Kidney tubule cell (primary cell): ENCODE measurements around the gene ZNF746.
A peak's percentile ranks its signal among the peaks of the same experiment; 100 is the strongest.
"Not testable (repeated sequence)": the region's sequence is repeated elsewhere in the genome, so short reads cannot be mapped to it uniquely, and the experiment has no call there.

Experiments
- DNase-seq: peaks from one replicate; pipeline ENCODE4 v3.0.0-alpha.2; 2018; ENCODE audit warnings: low spot score

Gene ZNF746

DNA sequence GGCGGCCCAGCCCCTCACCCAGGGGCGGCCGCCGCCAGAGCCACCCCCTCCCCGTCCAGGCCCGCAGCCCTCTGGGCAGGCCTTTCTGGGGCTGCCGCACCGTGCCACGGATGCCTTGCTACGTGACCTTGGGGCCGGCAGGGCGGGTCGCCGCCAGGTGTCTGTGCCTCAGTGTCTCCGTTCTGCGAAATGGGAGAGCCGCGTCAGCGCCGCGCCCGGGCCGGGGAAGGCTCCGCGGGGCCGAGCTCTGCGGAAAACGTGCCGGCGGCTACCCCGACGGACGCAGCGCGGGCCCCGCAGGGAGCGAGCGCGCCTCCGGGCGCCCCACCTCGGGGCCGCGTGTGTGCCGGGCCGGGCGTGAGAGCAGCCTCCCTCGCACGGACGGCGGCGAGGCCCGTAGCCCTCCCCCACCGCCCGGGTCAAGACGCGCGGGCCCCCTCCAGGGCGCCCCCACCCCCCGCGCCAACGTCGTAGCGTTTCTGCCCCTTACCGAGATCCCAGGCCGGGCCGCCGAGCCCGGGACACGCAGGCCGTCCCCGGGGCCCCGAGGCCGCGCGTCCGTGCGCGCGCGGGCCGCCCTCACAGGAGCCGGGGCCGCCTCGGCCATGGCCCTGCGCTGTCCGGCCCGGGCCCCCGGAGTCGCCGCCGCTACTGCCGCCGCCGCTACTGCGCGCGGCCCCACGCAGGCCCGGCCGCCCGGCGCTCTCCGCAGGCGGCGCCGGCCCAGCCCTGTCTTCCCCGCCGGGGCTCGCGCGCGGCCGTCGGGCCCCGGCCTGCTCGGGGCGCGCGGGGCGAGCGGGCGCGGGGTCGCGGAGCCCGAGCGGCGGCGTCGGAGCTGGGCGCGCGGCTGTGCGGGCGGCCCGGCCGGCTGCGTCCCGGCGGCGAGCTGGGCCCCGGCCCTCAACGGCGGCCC lies 37.8 kb downstream of the ZNF746 start:
- peak; percentile 36 for DNase-seq

DNA sequence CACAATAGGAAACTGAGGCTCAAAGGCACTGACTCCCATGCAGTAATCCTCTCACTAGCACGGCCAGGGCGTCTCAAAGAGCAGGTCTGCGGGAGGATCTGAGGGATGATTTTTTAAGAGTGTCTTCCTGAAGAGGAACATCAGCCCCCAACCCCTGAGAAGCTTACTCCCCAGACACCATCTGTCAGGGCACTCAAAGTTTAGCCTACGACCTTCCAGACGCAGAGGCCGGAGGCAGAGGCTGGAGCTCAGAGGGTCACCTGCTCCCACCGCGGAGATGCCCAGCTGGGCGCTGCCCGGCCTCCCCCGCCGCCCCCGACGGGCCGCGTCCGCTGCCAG lies 38.4 kb downstream of the ZNF746 start:
- no peak for DNase-seq

DNA sequence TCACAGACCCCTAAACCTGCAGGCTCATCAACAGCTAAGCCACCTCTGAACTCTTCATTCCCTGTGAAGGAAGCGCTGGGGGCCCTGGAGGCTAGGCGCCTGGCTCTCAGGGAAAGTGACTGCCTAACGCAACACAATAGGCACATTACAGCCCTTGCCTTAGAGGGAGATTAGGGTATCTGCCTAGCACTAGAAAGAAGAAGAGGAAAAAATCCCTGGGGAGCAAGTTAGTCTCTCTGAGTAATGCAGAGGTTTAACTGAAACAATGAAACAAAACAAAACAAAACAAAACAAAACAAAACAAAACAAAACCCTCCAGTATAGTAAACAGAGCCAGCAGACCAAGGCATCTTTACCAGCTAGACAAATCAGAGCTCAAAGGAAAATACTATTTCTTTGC lies 39.4 kb downstream of the ZNF746 start:
- no peak for DNase-seq

GRCh38 chr7:149457766-149458165 lies 39.8 kb downstream of the ZNF746 start:
- no peak for DNase-seq

DNA sequence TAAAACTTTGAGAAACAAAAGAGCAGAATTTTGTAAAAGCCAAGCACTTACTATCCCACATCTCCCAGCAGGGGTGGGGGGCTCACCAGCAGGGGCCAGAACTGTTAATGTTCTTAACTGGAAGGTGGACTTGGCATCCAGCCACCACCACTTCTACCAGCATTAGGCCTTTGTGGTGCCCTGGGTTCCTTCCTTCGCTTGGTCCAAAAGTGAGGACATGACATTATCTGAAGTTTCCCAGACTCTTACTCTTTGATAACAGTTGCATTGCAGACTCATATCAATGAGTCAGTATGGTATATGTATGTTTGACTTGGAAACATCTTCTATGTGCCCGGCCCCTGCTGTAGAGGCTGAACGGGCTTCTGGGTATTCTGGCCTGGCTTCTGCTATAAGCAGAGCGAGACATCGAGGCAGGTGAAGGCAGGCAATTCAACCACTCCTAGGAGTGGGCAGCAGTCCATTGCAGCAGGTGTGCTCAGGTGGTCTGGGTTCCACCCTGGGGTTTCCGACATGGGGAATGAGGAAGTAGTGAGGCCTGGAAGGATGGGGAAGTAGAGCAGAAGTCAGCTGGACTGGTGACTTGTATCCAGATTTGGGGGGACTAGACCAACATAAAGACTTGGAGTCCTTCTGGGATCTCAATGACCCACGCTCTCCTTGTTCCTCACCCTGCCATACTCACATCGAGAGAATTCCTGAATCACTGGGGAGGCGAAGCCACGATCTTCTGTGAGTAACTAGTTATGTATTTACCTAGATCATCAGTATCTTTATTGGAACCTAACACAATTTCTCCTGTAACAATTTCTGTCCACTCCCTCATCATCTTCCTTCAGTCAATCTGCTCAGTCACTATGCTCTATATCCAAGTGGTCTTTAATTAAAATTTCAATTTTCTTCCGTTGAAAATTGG lies 40.8 kb downstream of the ZNF746 start:
- DNase-seq, result peak; percentile 77

DNA sequence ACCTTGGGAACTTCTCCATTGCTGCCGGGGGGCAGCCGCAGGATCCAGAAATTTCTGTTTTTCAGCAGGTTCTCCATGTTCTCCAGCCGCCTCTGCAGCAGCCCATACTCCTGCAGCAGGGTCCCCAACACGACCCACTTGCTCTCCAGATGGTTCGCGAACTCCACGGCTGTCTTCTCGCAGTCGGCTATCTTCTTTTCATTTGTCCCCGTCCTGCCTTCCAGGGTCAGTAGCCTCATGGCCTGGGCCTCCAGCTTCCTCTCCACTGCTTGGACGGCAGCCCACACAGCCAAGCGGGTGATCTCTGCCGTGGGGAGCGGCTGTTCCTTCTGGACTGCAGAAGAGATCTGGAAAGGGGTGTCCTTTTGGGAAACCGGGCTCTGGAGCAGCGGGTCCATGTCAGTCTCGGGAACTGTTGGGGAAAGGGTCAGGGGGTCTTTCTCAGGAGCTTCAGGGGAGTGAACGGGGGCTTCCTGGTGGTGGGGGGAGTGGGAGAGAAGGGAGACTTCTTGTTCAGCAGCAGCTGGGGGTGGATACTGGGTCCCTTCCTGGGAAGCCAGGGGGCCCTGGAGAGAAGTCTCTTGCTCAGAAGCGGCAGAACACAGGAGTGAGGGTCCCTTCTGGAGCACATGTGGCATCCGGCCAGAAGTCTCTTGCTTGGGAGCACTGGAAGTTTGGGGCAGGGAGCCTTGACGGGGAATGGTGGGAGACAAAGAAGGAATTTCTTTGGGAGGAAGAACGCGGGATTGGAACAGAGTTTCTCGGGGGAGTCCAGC lies 42.2 kb downstream of the ZNF746 start:
- no peak for DNase-seq

- DNase-seq, result no peak
Observed at GRCh38 chr7:149454750-149455149, 42.9 kb downstream of the ZNF746 start.

GRCh38 chr7:149454006-149454405 lies 43.6 kb downstream of the ZNF746 start:
- DNase-seq, result no peak

GRCh38 chr7:149450821-149451220 lies 46.8 kb downstream of the ZNF746 start:
- DNase-seq, result no peak

- DNase-seq, result no peak
Observed at GRCh38 chr7:149449897-149450296, 47.7 kb downstream of the ZNF746 start.

DNA sequence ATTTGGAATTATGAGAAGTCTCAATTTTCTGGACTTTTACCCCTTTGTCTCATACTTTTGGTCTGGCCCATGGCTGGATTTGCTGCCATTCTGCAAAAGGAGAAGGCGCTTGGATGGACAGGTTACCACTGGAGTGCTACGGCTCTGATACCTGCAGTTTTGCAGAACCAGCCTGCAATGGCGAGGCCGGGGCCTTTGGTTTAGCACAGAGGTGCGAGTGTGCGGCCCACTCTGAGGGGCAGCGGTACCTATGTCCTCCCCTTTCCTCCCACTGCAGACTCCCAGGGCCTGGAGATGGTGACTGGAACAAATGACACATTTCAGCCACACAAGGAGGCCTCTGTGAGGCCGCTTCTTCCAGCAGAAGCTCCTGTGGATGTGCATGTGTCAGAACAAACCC lies 48.6 kb downstream of the ZNF746 start:
- no peak for DNase-seq

GRCh38 chr7:149446026-149446425 lies 51.6 kb downstream of the ZNF746 start:
- not testable (repeated sequence) for DNase-seq

DNA sequence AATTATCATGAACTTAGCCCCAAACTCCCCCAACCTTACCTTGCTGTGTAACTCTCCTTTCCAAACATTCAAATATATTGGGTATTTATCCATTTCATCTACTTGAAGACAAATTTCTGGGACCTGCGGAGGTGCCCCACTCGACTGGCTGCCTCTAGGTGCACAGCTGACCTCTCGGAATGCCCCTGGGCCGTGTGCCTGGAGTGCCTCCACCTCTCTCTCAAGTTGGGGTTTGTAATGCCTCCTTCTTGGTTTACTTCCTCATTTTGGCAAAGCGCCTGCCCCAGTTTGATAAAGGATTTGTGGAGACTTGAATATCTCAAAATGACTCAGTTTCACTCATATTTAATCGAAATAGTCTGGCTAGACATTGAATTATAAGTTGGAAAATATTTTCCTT lies 53.3 kb downstream of the ZNF746 start:
- no peak for DNase-seq

DNA sequence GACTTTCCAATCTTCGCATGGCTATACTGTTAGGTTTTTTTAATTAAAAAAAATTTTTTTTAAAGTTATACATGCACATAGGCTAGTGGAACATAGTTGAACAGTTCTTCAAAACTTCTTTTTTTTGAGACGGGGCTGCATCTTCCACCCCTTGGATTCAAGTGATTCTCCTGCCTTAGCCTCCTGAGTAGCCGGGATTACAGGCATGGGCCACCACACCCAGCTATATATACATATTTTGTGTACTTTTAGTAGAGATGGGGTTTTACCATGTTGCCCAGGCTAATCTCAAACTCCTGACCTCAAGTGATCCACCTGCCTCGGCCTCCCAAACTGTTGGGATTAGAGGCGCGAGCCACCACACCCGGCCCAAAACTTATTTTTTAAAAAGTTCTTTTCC lies 54.1 kb downstream of the ZNF746 start:
- no peak for DNase-seq

DNA sequence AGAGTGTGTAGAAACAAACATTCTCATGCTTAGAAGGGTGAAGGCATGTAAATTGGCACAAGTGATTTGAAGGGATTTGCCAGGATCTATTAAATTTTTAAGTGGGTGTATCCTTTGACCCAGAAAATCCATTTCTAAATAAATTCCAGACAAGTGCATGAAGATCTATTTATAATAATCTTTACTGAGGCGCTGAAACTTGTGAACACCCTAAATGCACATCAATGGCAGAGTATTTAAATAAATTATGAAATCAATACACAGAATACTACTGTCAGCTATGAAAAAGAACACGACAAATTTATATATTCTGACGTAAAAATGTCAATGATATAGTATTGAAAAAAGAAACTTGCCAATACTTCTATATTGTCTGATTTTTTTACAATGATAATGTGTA lies 54.7 kb downstream of the ZNF746 start:
- DNase-seq, result no peak

- no peak for DNase-seq
Observed at GRCh38 chr7:149440222-149440621, 57.4 kb downstream of the ZNF746 start.

- DNase-seq, result no peak
Observed at GRCh38 chr7:149436358-149436757, 61.3 kb downstream of the ZNF746 start.

GRCh38 chr7:149433124-149433523 lies 64.5 kb downstream of the ZNF746 start:
- no peak for DNase-seq

DNA sequence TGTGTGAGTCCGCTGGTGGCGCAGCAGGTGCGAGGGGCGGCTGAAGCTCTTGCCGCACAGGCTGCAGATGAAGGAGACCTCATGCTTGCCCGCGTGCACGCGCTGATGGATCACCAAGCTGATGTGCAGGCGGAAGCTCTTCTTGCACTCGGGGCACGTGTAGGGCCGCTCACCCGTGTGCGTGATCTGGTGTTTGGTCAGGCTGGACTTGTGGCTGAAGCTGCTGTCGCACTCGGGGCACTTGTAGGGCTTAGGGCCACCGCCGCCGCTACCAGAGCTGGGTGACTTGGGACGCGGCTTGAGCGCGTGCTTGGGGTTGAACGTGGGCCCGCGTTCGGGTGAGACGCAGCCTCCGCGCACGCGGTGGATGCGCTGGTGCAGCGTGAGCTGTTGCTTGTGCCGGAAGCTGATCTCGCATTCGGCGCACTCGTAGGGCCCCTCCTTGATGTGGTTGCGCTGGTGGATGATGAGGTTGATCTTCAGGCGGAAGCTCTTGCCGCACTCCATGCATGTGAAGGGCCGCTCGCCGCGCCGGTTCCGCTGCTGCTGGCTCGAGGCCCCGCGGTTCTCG lies 65.4 kb downstream of the ZNF746 start:
- DNase-seq, result no peak

- DNase-seq, result no peak
Observed at GRCh38 chr7:149431486-149432120, 66.0 kb downstream of the ZNF746 start.

DNA sequence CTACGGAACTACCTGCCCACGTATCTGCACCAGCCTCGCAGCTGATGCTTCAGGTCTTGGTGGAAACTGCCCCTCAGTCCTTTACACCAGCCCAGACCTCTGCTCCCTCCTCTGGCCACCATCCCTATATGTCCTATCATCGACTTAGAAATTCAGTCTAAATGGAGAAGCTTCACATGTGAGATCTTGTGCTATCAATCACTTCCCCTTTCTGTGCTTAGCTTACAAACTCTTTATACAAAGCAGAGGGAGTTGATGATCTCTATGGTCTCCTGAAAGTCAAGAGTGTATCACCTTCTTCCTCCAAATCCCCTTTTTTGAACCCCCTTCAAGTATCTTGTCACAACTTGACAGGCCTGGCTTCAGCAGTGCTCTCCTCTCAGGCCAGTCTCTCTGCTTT lies 67.4 kb downstream of the ZNF746 start:
- no peak for DNase-seq
